GM12892 (cell line): ENCODE results near the gene XPR1.

Source experiments
- POLR2A ChIP-seq: IDR thresholded peaks from 2 replicates; pipeline ENCODE4 v1.6.1; 2011; ENCODE audit warnings: low read depth, low read length, control low read depth
- POLR2AphosphoS5 ChIP-seq: IDR thresholded peaks from 2 replicates; pipeline ENCODE4 v1.6.1; 2011; ENCODE audit warnings: low read depth, low read length, control low read depth

DNA sequence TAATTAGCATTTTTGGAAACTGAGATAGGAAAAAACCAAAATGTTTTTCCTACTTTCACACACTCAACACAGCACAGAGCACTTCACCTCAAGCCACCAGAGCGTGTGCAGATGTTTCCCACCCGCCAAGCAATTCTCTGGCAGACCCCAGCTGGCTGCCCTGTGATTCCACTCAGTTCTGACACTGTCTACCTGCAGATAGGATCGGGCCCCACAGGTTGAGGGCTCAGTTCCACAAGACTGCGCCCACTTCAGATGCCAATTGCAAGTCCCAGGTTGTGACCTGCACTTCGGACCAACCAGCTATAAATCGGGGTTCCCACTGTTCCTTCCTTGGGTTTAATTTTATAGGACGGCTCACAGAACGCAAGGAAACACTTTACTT lies 290.8 kb downstream of the XPR1 start:
- TF ChIP-seq POLR2AphosphoS5 (no peak), POLR2A (no peak)
